AG08395 (cell line): ENCODE data around the gene NIPA2.

Experiments used
- DNase-seq: peaks from one replicate; pipeline ENCODE4 v3.0.0; 2012; ENCODE audit warnings: mixed read lengths, low spot score

NIPA2 gene

GRCh38 chr15:22877607-22878006 is 39.1 kb downstream of the NIPA2 start:
- no peak for DNase-seq

- no peak for DNase-seq
These were observed 39.6 kb downstream of the NIPA2 start for GRCh38 chr15:22878103-22878502.

- DNase-seq, result no peak
These were observed 41.9 kb downstream of the NIPA2 start for GRCh38 chr15:22880068-22880980.

GRCh38 chr15:22880981-22881738 is 42.7 kb downstream of the NIPA2 start:
- no peak for DNase-seq

GRCh38 chr15:22881739-22882440 is 43.4 kb downstream of the NIPA2 start:
- no peak for DNase-seq

GRCh38 chr15:22883196-22883595 is 44.7 kb downstream of the NIPA2 start:
- DNase-seq, result no peak

- no peak for DNase-seq
These were observed 45.9 kb downstream of the NIPA2 start for GRCh38 chr15:22884344-22884743.

- no peak for DNase-seq
These were observed 46.7 kb downstream of the NIPA2 start for GRCh38 chr15:22885120-22885519.

- DNase-seq, result peak; percentile 77
These were observed 48.9 kb downstream of the NIPA2 start for GRCh38 chr15:22887157-22887951.

- DNase-seq, result peak; percentile 97
These were observed 49.8 kb downstream of the NIPA2 start for GRCh38 chr15:22888120-22888859.

- no peak for DNase-seq
These were observed 50.8 kb downstream of the NIPA2 start for GRCh38 chr15:22889146-22889818.

- DNase-seq, result no peak
These were observed 51.8 kb downstream of the NIPA2 start for GRCh38 chr15:22890296-22890695.

GRCh38 chr15:22891426-22892210 is 53.2 kb downstream of the NIPA2 start:
- no peak for DNase-seq

GRCh38 chr15:22892333-22892732 is 53.9 kb downstream of the NIPA2 start:
- DNase-seq, result no peak

- DNase-seq, result no peak
These were observed 54.6 kb downstream of the NIPA2 start for GRCh38 chr15:22893081-22893480.

GRCh38 chr15:22893881-22894280 is 55.4 kb downstream of the NIPA2 start:
- no peak for DNase-seq

- peak; percentile 14 for DNase-seq
These were observed 57.2 kb downstream of the NIPA2 start for GRCh38 chr15:22895465-22896190.

GRCh38 chr15:22902046-22902445 is 63.6 kb downstream of the NIPA2 start:
- no peak for DNase-seq

GRCh38 chr15:22902578-22902977 is 64.1 kb downstream of the NIPA2 start:
- no peak for DNase-seq
